Ishikawa (cell line): ENCODE data around the gene DUS1L.

Experiments used
- EP300 ChIP-seq: IDR thresholded peaks from 2 replicates; pipeline ENCODE4 v1.6.1; 2012; ENCODE audit warnings: borderline replicate concordance
- NFIC ChIP-seq: IDR thresholded peaks from 2 replicates; pipeline ENCODE4 v1.6.1; 2012
- TAF1 ChIP-seq: IDR thresholded peaks from 2 replicates; pipeline ENCODE4 v1.6.1; 2012; ENCODE audit warnings: low read depth, mild to moderate bottlenecking
- YY1 ChIP-seq: IDR thresholded peaks from 2 replicates; pipeline ENCODE4 v1.6.1; 2012; ENCODE audit warnings: low read depth
- TF ChIP-seq, protein P1 (sequence below): IDR thresholded peaks from 2 replicates; pipeline ENCODE4 v1.6.1; 2012
- TF ChIP-seq, protein P2 (sequence below): IDR thresholded peaks from 2 replicates; pipeline ENCODE4 v1.6.1; 2012; ENCODE audit warnings: low read depth, mild to moderate bottlenecking

DNA sequence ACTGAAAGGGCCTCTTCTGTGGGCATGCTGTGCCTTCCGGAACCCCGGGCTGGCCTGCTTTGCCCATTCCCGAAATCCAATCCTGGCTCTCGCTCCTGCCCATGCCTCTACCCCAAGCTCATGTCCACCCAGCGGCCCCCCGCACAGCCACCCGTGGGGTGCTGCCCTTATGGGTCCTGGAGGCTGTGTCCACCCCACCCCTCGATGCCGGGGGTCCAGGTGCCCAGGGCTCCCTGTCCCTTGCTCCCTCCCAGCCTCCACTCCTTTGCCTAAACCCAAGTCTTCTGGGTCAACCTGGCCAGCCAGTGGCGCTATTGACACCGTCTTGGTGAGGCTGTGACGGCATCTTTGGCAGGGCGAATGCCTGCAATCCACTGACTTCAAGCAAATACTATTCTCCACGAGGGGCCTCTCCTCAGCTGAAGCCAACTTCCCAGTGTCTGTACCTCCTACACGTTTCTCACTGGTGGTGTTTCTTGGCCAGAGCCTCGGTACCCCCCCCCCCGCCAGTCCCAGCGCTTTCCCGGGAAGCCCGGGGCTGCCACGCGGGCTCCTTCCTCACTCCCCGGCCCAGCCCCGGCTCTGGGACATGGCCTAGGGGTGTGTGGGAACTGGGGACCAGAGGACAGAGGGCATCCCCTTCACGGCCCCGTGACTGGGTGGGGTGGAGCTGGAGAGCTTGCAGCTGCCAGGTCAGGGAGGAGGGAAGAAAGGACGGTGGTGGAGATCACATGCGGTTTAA is 12.2 kb upstream of the DUS1L start:
- TF ChIP-seq EP300 = no peak
- no peak for TF ChIP-seq NFIC
- TF ChIP-seq, protein P1, sequence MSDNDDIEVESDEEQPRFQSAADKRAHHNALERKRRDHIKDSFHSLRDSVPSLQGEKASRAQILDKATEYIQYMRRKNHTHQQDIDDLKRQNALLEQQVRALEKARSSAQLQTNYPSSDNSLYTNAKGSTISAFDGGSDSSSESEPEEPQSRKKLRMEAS = no peak
- TF ChIP-seq, protein P2, sequence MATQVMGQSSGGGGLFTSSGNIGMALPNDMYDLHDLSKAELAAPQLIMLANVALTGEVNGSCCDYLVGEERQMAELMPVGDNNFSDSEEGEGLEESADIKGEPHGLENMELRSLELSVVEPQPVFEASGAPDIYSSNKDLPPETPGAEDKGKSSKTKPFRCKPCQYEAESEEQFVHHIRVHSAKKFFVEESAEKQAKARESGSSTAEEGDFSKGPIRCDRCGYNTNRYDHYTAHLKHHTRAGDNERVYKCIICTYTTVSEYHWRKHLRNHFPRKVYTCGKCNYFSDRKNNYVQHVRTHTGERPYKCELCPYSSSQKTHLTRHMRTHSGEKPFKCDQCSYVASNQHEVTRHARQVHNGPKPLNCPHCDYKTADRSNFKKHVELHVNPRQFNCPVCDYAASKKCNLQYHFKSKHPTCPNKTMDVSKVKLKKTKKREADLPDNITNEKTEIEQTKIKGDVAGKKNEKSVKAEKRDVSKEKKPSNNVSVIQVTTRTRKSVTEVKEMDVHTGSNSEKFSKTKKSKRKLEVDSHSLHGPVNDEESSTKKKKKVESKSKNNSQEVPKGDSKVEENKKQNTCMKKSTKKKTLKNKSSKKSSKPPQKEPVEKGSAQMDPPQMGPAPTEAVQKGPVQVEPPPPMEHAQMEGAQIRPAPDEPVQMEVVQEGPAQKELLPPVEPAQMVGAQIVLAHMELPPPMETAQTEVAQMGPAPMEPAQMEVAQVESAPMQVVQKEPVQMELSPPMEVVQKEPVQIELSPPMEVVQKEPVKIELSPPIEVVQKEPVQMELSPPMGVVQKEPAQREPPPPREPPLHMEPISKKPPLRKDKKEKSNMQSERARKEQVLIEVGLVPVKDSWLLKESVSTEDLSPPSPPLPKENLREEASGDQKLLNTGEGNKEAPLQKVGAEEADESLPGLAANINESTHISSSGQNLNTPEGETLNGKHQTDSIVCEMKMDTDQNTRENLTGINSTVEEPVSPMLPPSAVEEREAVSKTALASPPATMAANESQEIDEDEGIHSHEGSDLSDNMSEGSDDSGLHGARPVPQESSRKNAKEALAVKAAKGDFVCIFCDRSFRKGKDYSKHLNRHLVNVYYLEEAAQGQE = no peak
- no peak for TF ChIP-seq YY1
- TF ChIP-seq TAF1 = no peak
